ENCODE measurements around the gene TBC1D22A. TPM values are rescaled to one million over a fixed set of nuclear protein-coding genes. Genes with fewer than 3 reads are reported as not detected.

The TBC1D22A gene
- total and polyA plus RNA-seq, 2 experiments from 2014 or later = 15.3 to 19.8 TPM

DNA sequence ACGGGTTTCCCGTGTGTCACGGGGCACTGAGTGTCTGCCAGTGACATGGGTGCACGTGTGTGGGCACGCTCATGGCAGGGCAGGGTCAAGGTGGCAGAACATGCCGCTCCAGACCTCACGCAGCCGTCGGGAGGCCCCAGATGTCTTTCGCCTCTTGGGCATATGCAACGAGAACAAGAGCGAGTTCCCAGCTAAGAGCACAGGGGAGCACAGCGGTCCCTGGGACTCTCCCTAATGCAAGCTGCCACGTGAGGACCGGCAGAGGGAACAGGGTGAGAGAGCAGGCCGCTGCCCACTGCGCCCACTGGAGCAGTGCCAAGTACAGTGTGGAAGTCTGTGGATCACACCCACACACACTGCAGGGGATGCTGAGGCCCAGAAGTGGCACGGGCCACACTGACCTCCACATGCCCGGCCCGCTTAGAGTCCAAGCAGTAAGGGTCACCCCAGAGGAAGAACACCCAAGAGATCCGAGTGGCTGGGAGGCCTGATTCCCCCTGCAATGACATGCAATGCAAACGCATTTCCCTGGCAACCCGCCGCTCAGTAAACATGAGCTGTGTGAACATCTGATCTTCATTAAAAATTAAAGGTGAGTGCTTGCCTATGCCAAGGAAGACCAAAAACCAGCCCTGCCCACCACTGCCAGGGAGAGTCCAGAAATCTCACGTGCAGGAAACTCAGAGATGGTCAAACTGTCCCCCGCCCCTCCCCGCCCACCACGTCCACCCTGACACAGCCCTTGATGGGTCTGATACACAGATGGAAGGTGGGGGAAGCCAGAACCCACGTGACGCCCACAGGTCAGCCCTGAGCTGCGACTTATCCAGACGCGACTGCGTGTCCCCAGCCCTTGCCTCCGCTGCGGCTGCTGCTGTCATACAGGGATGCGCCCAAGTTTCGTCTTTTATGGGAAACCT lies 36.1 kb upstream of the TBC1D22A start:
- Histone ChIP-seq H3K4me3 (no peak overlapping the region), H3K27me3 (no peaks in the 10 kb centered on the region), H3K36me3 (replicated peaks; ENCODE audit: insufficient read depth, low read depth) (no peaks in the 10 kb centered on the region), H3K9me2 (replicated peaks; ENCODE audit: insufficient read depth) (no peaks in the 10 kb centered on the region), H3K4me1 (ENCODE audit: insufficient read depth) (peaks cover 36% of the 10 kb centered on the region), H3K79me2 (peaks cover 91% of the 10 kb centered on the region), H3K4me2 (peak overlapping the region; percentile 59), H3K27ac (peak overlapping the region; percentile 66), H2AFZ (no peak overlapping the region), H3K9me3 (ENCODE audit: low read depth) (no peaks in the 10 kb centered on the region), H4K20me1 (ENCODE audit: insufficient read depth, poor library complexity, severe bottlenecking) (peaks cover 80% of the 10 kb centered on the region)
- TF ChIP-seq EZH2phosphoT487 (IDR thresholded peaks at IDR 0.05; ENCODE audit: low read depth, severe bottlenecking, unreplicated experiment) = no peak
- no peak for TF ChIP-seq EZH2 (IDR thresholded peaks at IDR 0.05; ENCODE audit: borderline replicate concordance)
- TF ChIP-seq, protein P1, sequence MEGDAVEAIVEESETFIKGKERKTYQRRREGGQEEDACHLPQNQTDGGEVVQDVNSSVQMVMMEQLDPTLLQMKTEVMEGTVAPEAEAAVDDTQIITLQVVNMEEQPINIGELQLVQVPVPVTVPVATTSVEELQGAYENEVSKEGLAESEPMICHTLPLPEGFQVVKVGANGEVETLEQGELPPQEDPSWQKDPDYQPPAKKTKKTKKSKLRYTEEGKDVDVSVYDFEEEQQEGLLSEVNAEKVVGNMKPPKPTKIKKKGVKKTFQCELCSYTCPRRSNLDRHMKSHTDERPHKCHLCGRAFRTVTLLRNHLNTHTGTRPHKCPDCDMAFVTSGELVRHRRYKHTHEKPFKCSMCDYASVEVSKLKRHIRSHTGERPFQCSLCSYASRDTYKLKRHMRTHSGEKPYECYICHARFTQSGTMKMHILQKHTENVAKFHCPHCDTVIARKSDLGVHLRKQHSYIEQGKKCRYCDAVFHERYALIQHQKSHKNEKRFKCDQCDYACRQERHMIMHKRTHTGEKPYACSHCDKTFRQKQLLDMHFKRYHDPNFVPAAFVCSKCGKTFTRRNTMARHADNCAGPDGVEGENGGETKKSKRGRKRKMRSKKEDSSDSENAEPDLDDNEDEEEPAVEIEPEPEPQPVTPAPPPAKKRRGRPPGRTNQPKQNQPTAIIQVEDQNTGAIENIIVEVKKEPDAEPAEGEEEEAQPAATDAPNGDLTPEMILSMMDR (IDR thresholded peaks at IDR 0.05; ENCODE audit: poor library complexity) = no peak
- WGBS (ENCODE audit: low lambda C conversion rate, missing lambda C conversion rate) = 72% methylated on average over 38 of the region's 38 CpGs
- peak; percentile 39 for DNase-seq (ENCODE audit: low spot score)

DNA sequence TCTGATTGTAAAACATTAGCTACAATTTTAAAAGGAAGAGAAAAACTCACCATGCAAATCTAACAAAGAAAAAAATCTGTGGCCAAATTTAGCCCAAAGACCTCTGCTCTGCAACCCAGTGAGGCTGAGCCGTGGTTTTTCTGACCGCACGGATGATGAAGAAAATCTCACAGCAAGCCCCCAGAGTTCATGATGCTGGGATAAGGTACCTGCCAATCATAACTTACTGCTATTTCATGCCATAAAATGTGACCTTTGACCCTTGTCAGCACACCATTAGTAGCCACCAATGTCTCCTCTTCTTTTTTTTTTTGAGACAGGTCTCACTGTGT lies 35.5 kb upstream of the TBC1D22A start:
- no peak for DNase-seq (ENCODE audit: low spot score)
- Histone ChIP-seq H3K79me2 (peaks cover 94% of the 10 kb centered on the region), H3K27ac (peak overlapping the region; percentile 66), H3K4me2 (no peak overlapping the region), H4K20me1 (ENCODE audit: insufficient read depth, poor library complexity, severe bottlenecking) (peaks cover 83% of the 10 kb centered on the region), H3K36me3 (replicated peaks; ENCODE audit: insufficient read depth, low read depth) (no peaks in the 10 kb centered on the region), H3K4me3 (no peak overlapping the region), H3K4me1 (ENCODE audit: insufficient read depth) (peaks cover 42% of the 10 kb centered on the region), H2AFZ (no peak overlapping the region), H3K9me3 (ENCODE audit: low read depth) (no peaks in the 10 kb centered on the region), H3K9me2 (replicated peaks; ENCODE audit: insufficient read depth) (no peaks in the 10 kb centered on the region), H3K27me3 (no peaks in the 10 kb centered on the region)
- 90% methylated on average over 3 of the region's 3 CpGs for WGBS (ENCODE audit: low lambda C conversion rate, missing lambda C conversion rate)
- TF ChIP-seq EZH2 (IDR thresholded peaks at IDR 0.05; ENCODE audit: borderline replicate concordance) (no peak), EZH2phosphoT487 (IDR thresholded peaks at IDR 0.05; ENCODE audit: low read depth, severe bottlenecking, unreplicated experiment) (no peak)
- TF ChIP-seq, protein P1 (IDR thresholded peaks at IDR 0.05; ENCODE audit: poor library complexity) = no peak

DNA sequence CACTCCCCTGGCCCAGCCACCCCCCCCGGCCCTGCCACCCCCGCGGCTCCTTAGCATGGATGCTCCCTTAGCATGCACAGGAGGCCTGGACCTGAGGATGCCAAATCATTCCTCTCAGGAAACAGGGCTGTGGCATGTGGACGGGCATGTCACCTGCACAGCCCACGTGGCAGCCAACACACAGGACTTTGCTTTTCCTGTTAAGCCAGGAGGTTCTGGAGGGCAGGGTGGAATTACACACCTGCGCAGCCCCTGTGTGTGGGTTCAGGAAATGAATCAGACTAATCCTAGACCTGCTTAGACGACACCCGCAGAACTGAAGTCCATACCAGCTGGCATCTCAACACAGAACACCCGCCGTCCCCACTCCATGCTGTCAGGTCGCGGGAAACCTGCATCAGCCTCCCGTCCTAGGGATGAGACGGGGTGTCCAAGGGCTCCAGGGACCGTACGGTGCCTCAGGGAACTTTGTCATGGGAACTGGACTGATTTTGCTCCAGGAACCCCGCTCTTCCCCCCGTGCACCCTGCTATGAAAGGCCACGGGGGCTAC lies 34.6 kb upstream of the TBC1D22A start:
- TF ChIP-seq EZH2phosphoT487 (IDR thresholded peaks at IDR 0.05; ENCODE audit: low read depth, severe bottlenecking, unreplicated experiment) = no peak
- TF ChIP-seq, protein P1 (IDR thresholded peaks at IDR 0.05; ENCODE audit: poor library complexity) = no peak
- Histone ChIP-seq H2AFZ (no peak overlapping the region), H3K9me3 (ENCODE audit: low read depth) (no peaks in the 10 kb centered on the region), H3K4me2 (no peak overlapping the region), H3K27me3 (no peaks in the 10 kb centered on the region), H4K20me1 (ENCODE audit: insufficient read depth, poor library complexity, severe bottlenecking) (peaks cover 82% of the 10 kb centered on the region), H3K4me3 (no peak overlapping the region), H3K9me2 (replicated peaks; ENCODE audit: insufficient read depth) (no peaks in the 10 kb centered on the region), H3K4me1 (ENCODE audit: insufficient read depth) (peaks cover 45% of the 10 kb centered on the region), H3K27ac (peak overlapping the region; percentile 48), H3K79me2 (peaks cover 96% of the 10 kb centered on the region), H3K36me3 (replicated peaks; ENCODE audit: insufficient read depth, low read depth) (no peaks in the 10 kb centered on the region)
- WGBS (ENCODE audit: low lambda C conversion rate, missing lambda C conversion rate) = 89% methylated on average over 16 of the region's 19 CpGs
- peak; percentile 6 for DNase-seq (ENCODE audit: low spot score)
